H1 (cell line): ENCODE measurements around the gene SECTM1. TPM values are rescaled to one million over a fixed set of nuclear protein-coding genes. Genes with fewer than 3 reads are reported as not detected.

Experiments
- CTCF ChIA-PET: fragments of 300-600 bp; sonication (Branson Sonifier 250); formaldehyde crosslinking; loops from one replicate; lab custom pipeline; 2021; ENCODE audit not compliant: partially characterized antibody; lab: Charles Lee
- POLR2A ChIA-PET: fragments of 300-600 bp; sonication (Branson Sonifier 250); formaldehyde crosslinking; loops from one replicate; lab custom pipeline; 2021; ENCODE audit warnings: inconsistent platforms; ENCODE audit not compliant: partially characterized antibody; lab: Charles Lee
- DNase-seq, 2 experiments: peaks; one replicate each; pipeline versions ENCODE4 v3.0.0 to v3.0.0-alpha.2; 2010 to 2022; ENCODE audit warnings: low spot score in 2 of 2, low read depth in 1 of 2, mixed read lengths in 1 of 2
- FAIRE-seq: peaks from 2 replicates; lab custom pipeline; 2011; peaks lifted over from hg19 to GRCh38; lab: Jason Lieb, UNC
- H2AFZ ChIP-seq: 2 replicates; pipeline ENCODE4 v1.8.1; 2012; ENCODE audit warnings: low read length, inconsistent platforms
- H2AK5ac ChIP-seq: 2 replicates; pipeline ENCODE4 v1.6.1; 2013; ENCODE audit warnings: low read depth, low read length
- H2BK120ac ChIP-seq: replicated peaks from 2 replicates; pipeline ENCODE3; 2013; ENCODE audit warnings: low read depth, low read length, inconsistent platforms
- H2BK12ac ChIP-seq: 2 replicates; pipeline ENCODE4 v1.6.1; 2013; ENCODE audit warnings: low read depth, low read length
- H2BK15ac ChIP-seq: 2 replicates; pipeline ENCODE4 v1.6.1; 2013; ENCODE audit warnings: low read length
- H2BK20ac ChIP-seq: 2 replicates; pipeline ENCODE4 v1.6.1; 2013; ENCODE audit warnings: low read length
- H2BK5ac ChIP-seq: 2 replicates; pipeline ENCODE4 v1.6.1; 2013; ENCODE audit warnings: low read depth, low read length
- H3K14ac ChIP-seq: 2 replicates; pipeline ENCODE4 v1.6.1; 2013; ENCODE audit warnings: inconsistent platforms; ENCODE audit not compliant: insufficient read length
- H3K18ac ChIP-seq: 2 replicates; pipeline ENCODE4 v1.6.1; 2013; ENCODE audit warnings: low read length; ENCODE audit errors: extremely low read depth
- H3K23ac ChIP-seq: 2 replicates; pipeline ENCODE4 v1.6.1; 2013; ENCODE audit warnings: inconsistent platforms; ENCODE audit not compliant: insufficient read length
- H3K23me2 ChIP-seq: 2 replicates; pipeline ENCODE4 v1.6.1; 2013; ENCODE audit warnings: low read depth, low read length
- H3K27ac ChIP-seq: 2 replicates; pipeline ENCODE4 v1.6.1; 2011; ENCODE audit warnings: low read depth, low read length, inconsistent platforms
- H3K27me3 ChIP-seq, 4 experiments: replicated peaks in 1 of 4; 1 replicate in 1 of 4; 2 replicates in 3 of 4; pipeline versions ENCODE4 v1.6.1 to v1.8.1; 2011 to 2013; ENCODE audit warnings: low read length in 3 of 4, mild to moderate bottlenecking in 3 of 4, inconsistent platforms in 2 of 4, mixed read lengths in 2 of 4, moderate library complexity in 1 of 4; ENCODE audit not compliant: control insufficient read depth in 3 of 4, insufficient read depth in 3 of 4; ENCODE audit errors: extremely low read depth in 1 of 4
- H3K36me3 ChIP-seq, 4 experiments: 2 replicates each; pipeline versions ENCODE4 v1.6.1 to v1.8.1; 2011 to 2013; ENCODE audit warnings: mild to moderate bottlenecking in 4 of 4, low read length in 3 of 4, moderate library complexity in 2 of 4, control low read depth in 1 of 4, inconsistent platforms in 1 of 4; ENCODE audit not compliant: insufficient read depth in 4 of 4, control insufficient read depth in 2 of 4
- H3K4ac ChIP-seq: replicated peaks from 2 replicates; pipeline ENCODE3; 2013; ENCODE audit warnings: low read length, low read depth, mixed read lengths, inconsistent platforms; ENCODE audit not compliant: insufficient read length
- H3K4me1 ChIP-seq, 4 experiments: replicated peaks in 1 of 4; 1 replicate in 1 of 4; 2 replicates in 3 of 4; pipeline versions ENCODE4 v1.6.1 to v1.8.1; 2011 to 2013; ENCODE audit warnings: low read length in 3 of 4, inconsistent platforms in 2 of 4, mixed read lengths in 1 of 4; ENCODE audit not compliant: insufficient read depth in 4 of 4, control insufficient read depth in 3 of 4
- H3K4me2 ChIP-seq, 2 experiments: 2 replicates each; pipeline versions ENCODE4 v1.6.1 to v1.8.1; 2011 to 2013; ENCODE audit warnings: low read depth in 2 of 2, low read length in 2 of 2, control low read depth in 1 of 2, inconsistent platforms in 1 of 2, mild to moderate bottlenecking in 1 of 2; ENCODE audit not compliant: insufficient read depth in 1 of 2
- H3K4me3 ChIP-seq, 4 experiments: fragments of 200-600, 300-600 bp in 1 of 4; sonication (generic), shearing (Covaris generic), sonication (Bioruptor Twin) in 1 of 4; 2 replicates each; pipeline versions ENCODE4 v1.5.1 to v1.8.1; 2011 to 2016; ENCODE audit warnings: low read length in 4 of 4, low read depth in 3 of 4, control low read depth in 2 of 4, inconsistent platforms in 2 of 4, mild to moderate bottlenecking in 2 of 4, mixed read lengths in 1 of 4, moderate library complexity in 1 of 4; ENCODE audit not compliant: insufficient read depth in 2 of 4; ENCODE audit errors: extremely low read depth in 1 of 4
- H3K56ac ChIP-seq: replicated peaks from 2 replicates; pipeline ENCODE3; 2013; ENCODE audit warnings: low read depth, mild to moderate bottlenecking, mixed read lengths, low read length, inconsistent platforms; ENCODE audit not compliant: insufficient read length
- H3K79me1 ChIP-seq: 2 replicates; pipeline ENCODE4 v1.6.1; 2013; ENCODE audit warnings: low read depth, low read length, control low read depth
- H3K79me2 ChIP-seq, 2 experiments: 2 replicates each; pipeline versions ENCODE4 v1.6.1 to v1.8.1; 2012 to 2013; ENCODE audit warnings: low read length in 2 of 2, mild to moderate bottlenecking in 2 of 2, inconsistent platforms in 1 of 2; ENCODE audit not compliant: insufficient read depth in 2 of 2, control insufficient read depth in 1 of 2
- H3K9ac ChIP-seq, 4 experiments: replicated peaks in 1 of 4; 1 replicate in 1 of 4; 2 replicates in 3 of 4; pipeline versions ENCODE4 v1.6.1 to v1.8.1; 2011 to 2013; ENCODE audit warnings: low read depth in 3 of 4, low read length in 3 of 4, control low read depth in 2 of 4, mild to moderate bottlenecking in 2 of 4, moderate library complexity in 2 of 4, inconsistent platforms in 1 of 4; ENCODE audit errors: extremely low read depth in 1 of 4
- H3K9me3 ChIP-seq, 2 experiments: 2 replicates each; pipeline versions ENCODE4 v1.6.1 to v1.8.1; 2012 to 2013; ENCODE audit warnings: mild to moderate bottlenecking in 2 of 2, moderate library complexity in 2 of 2, control low read depth in 1 of 2, inconsistent platforms in 1 of 2, low read depth in 1 of 2, low read length in 1 of 2, mixed read lengths in 1 of 2; ENCODE audit not compliant: insufficient read depth in 2 of 2
- H4K20me1 ChIP-seq, 2 experiments: replicated peaks in 1 of 2; 2 replicates each; pipeline versions ENCODE3 to v1.8.1; 2011 to 2013; ENCODE audit warnings: inconsistent platforms in 2 of 2, low read length in 2 of 2, mild to moderate bottlenecking in 1 of 2; ENCODE audit not compliant: insufficient read depth in 2 of 2, control insufficient read depth in 1 of 2
- H4K5ac ChIP-seq: 2 replicates; pipeline ENCODE4 v1.6.1; 2013; ENCODE audit warnings: low read length, low read depth, mixed read lengths, inconsistent platforms; ENCODE audit not compliant: insufficient read length
- H4K8ac ChIP-seq: 2 replicates; pipeline ENCODE4 v1.8.0; 2013; ENCODE audit warnings: mild to moderate bottlenecking, moderate library complexity, low read length, inconsistent platforms; ENCODE audit not compliant: insufficient read depth; ENCODE audit errors: extremely low read depth
- H4K91ac ChIP-seq: replicated peaks from 2 replicates; pipeline ENCODE3; 2013; ENCODE audit warnings: low read length, mixed read lengths, inconsistent platforms; ENCODE audit not compliant: insufficient read length
- CTCF ChIP-seq, 3 experiments: IDR thresholded peaks; 1 replicate in 2 of 3; 2 replicates in 1 of 3; pipeline versions ENCODE4 v1.5.1 to v1.6.1; 2011; ENCODE audit warnings: low read length in 3 of 3, mild to moderate bottlenecking in 3 of 3, inconsistent platforms in 2 of 3, low read depth in 1 of 3, moderate library complexity in 1 of 3; ENCODE audit not compliant: insufficient read depth in 1 of 3; ENCODE audit errors: control extremely low read depth in 1 of 3
- EZH2 ChIP-seq: fragments of 200-600 bp; sonication (generic); IDR thresholded peaks from 2 replicates; pipeline ENCODE4 v1.7.1; 2012; ENCODE audit warnings: low read depth, mild to moderate bottlenecking, moderate library complexity, low read length, inconsistent platforms; ENCODE audit not compliant: severe bottlenecking
- JUN ChIP-seq: IDR thresholded peaks from 2 replicates; pipeline ENCODE4 v1.6.1; 2011; ENCODE audit warnings: low read depth, mild to moderate bottlenecking, improper control_type of control experiment, low read length
- KDM4A ChIP-seq: IDR thresholded peaks from one replicate; pipeline ENCODE4 v1.7.1; 2012; ENCODE audit warnings: low read depth, mild to moderate bottlenecking, moderate library complexity, low read length, inconsistent platforms; ENCODE audit not compliant: severe bottlenecking
- RAD21 ChIP-seq, 2 experiments: IDR thresholded peaks in 1 of 2; conservative IDR thresholded peaks in 1 of 2; 2 replicates each; pipeline ENCODE4 v1.6.1; 2011; ENCODE audit warnings: low read depth in 2 of 2, low read length in 2 of 2, improper control_type of control experiment in 1 of 2, inconsistent platforms in 1 of 2, mild to moderate bottlenecking in 1 of 2, moderate library complexity in 1 of 2
- SP2 ChIP-seq: IDR thresholded peaks from 2 replicates; pipeline ENCODE4 v1.6.1; 2012; ENCODE audit warnings: mild to moderate bottlenecking, low read length, inconsistent platforms
- USF2 ChIP-seq: IDR thresholded peaks from 2 replicates; pipeline ENCODE4 v1.6.1; 2011; ENCODE audit warnings: low read length, improper control_type of control experiment
- WGBS, 2 experiments: shearing (Covaris generic) in 1 of 2; methylation state at CpG; one replicate each; pipeline versions ENCODE4 v1.1.6 to v1.1.7; 2013 to 2015; ENCODE audit warnings: low lambda C conversion rate in 2 of 2, mixed read lengths in 2 of 2, inconsistent platforms in 1 of 2, low coverage in 1 of 2, missing lambda C conversion rate in 1 of 2; ENCODE audit not compliant: insufficient replicate concordance in 2 of 2, insufficient coverage in 1 of 2, insufficient read length in 1 of 2; ENCODE audit errors: extremely low coverage in 1 of 2, missing lambda C conversion rate in 1 of 2; 5-methylcytosine and 5-hydroxymethylcytosine counted together
- polyA plus RNA-seq, 7 experiments: library from polyadenylated mRNA; depleted of rRNA in 3 of 7; stranded (reverse) in 5 of 7; unstranded in 2 of 7; fragments of >200 nt in 5 of 7; fragments of 200-250 nt in 2 of 7; gene quantifications; 1 replicate in 5 of 7; 2 replicates in 1 of 7; 4 replicates in 1 of 7; pipeline versions ENCODE4 v1.2.1 to v1.2.3, GENCODE V29; 2011 to 2013; ENCODE audit warnings: missing spikeins in 2 of 7, mixed read lengths in 2 of 7
- total RNA-seq: library from RNA; stranded (reverse); fragmentation: NEBNext Ultra II Directional; extraction: Animal tissue kit (Norgen Biotek cat#: 25700); gene quantifications from 2 replicates; pipeline ENCODE4 v1.2.1, GENCODE V29; 2021

SECTM1 gene
- total and polyA plus RNA-seq, 2 of the 8 experiments (the other 6 are each of a cell fraction or from before 2014, with no cell fraction given), result 0.20 to 0.65 TPM

GRCh38 chr17:82356845-82357355 lies 23.3 kb upstream of the SECTM1 start:
- Histone ChIP-seq H3K27me3 (peaks cover 0 to 3% (median 1%) of the 10 kb centered on the region in 4 experiments; a peak in 3 of 7 replicates), H3K79me2 (no peaks in the 10 kb centered on the region), H2BK15ac (no peak overlapping the region), H3K36me3 (no peaks in the 10 kb centered on the region), H3K4me3 (no peak overlapping the region), H2BK120ac (no peak overlapping the region), H3K18ac (no peak overlapping the region; the same call in 1 of the 2 replicates), H3K4ac (no peak overlapping the region), H4K91ac (peak overlapping the region; percentile 26), H3K23me2 (no peaks in the 10 kb centered on the region), H3K79me1 (no peaks in the 10 kb centered on the region; the same call in 1 of the 2 replicates), H4K5ac (no peak overlapping the region), H4K20me1 (no peaks in the 10 kb centered on the region), H2BK12ac (peak overlapping the region; percentile 90; the same call in 1 of the 2 replicates), H4K8ac (peak overlapping the region; percentile 28), H3K9me3 (no peaks in the 10 kb centered on the region), H3K4me1 (peaks cover 0 to 6% (median 5%) of the 10 kb centered on the region in 4 experiments; a peak in 5 of 7 replicates), H2BK5ac (no peak overlapping the region), H2BK20ac (no peak overlapping the region), H3K23ac (no peak overlapping the region), H3K27ac (no peak overlapping the region), H3K14ac (no peak overlapping the region), H2AK5ac (no peak overlapping the region), H3K4me2 (no peak overlapping the region), H2AFZ (no peak overlapping the region), H3K56ac (no peak overlapping the region), H3K9ac (no peak overlapping the region)
- no peak for FAIRE-seq
- CTCF ChIA-PET, result interaction anchor here (0.8 to 2.5 kb wide), 12 partner anchors 9 to 197 kb away, joined by 3 to 15 read pairs (median 3); partner anchors contain the start of gene UTS2R
- WGBS, 2 experiments, result 65% methylated on average over 19 of the region's 20 CpGs; no CpG with 5 or more reads in 1 of the 2 experiments
- POLR2A ChIA-PET, result interaction anchor here (1.7 to 2.1 kb wide), 2 partner anchors 10 to 65 kb away, joined by 3 to 5 read pairs; no protein-coding TSS in a partner anchor
- DNase-seq, result peak in 1 of 2 experiments; percentile 63
- TF ChIP-seq CTCF (IDR thresholded peaks at IDR 0.05; ENCODE audit: control extremely low read depth in 1 of 3, insufficient read depth in 1 of 3, low read depth in 1 of 3, low read length in 3 of 3), result peak in 1 of 3 experiments; percentile 6; a peak in 1 of 4 replicates
- no peak for TF ChIP-seq EZH2
- no peak for TF ChIP-seq JUN
- TF ChIP-seq USF2, result no peak
- TF ChIP-seq RAD21 (IDR thresholded peaks at IDR 0.05 in 1 of 2, conservative IDR thresholded peaks at IDR 0.05 in 1 of 2; ENCODE audit: low read depth in 2 of 2, low read length in 2 of 2), result 0 out of 4 replicates have a peak, but pooled peaks of 1 of the 2 experiments have one; percentile 1
- no peak for TF ChIP-seq SP2
- no peak for TF ChIP-seq KDM4A
